NCI-H2227 treated with DMSO at 0.1 percent for 48 hours (cell line): ENCODE data around the gene SPEM1.

ENCODE experiments used
- DNase-seq: peaks from one replicate; lab custom pipeline; 2025; lab: John Stamatoyannopoulos, UW

SPEM1 gene

DNA sequence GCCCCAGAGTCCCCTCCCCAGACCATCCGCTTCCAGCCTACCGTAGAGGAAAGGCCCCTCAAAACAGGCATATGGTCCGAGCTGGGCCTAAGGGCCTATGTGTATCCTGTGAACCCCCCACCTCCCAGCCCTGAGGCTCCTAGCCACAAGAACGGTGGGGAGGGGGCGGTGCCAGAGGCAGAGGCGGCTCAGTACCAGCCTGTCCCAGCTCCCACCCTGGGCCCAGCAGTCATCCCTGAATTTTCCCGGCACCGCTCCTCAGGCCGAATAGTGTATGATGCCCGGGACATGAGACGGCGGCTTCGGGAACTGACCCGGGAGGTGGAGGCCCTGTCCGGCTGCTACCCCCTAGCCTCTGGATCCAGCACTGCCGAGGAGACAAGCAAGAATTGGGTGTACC is 1.1 kb downstream of the SPEM1 start:
- DNase-seq = no peak

DNA sequence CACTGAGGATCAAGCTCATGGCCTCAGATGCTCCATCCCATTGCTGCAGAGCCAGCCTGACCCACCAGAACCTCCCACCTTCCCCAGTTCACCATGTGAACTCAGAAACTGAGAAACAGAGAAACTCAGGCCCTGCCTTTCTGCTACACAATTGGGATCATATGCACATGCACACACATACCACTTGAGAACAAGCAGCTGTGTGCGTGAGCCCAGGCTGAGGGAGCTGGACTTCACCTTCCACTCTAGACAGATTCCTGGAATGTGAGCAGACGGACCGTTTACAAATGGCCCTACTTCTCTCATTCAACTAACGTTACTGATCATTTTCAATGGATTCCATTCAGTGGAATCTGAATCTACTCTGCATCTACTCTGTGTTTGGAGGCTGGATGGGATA is 3.6 kb downstream of the SPEM1 start:
- no peak for DNase-seq

DNA sequence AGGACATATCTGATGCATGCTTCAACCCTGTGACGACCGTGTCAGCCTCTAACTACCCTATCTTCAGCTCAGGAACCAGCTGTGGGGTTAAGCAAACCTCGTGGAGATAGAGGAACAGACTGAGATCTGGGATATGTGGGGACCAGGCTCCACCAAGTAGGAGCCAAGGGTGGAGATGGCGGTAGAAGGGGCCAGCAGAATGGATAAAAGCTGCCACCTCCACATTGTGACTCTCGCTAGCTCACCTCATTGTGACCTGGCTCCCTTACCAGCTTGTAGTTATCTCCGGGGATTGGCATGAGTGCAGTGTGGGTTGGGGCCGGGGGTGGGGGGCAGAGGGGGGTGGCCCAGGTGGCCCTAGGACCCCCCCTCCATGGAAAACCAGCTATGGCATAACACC is 5.2 kb downstream of the SPEM1 start, which contains the start of gene SPEM2:
SPEM2 (plus strand) TSS at position 301 of the 400 bp plus-strand sequence; CDS start at position 374, 73 bp downstream.
- no peak for DNase-seq

DNA sequence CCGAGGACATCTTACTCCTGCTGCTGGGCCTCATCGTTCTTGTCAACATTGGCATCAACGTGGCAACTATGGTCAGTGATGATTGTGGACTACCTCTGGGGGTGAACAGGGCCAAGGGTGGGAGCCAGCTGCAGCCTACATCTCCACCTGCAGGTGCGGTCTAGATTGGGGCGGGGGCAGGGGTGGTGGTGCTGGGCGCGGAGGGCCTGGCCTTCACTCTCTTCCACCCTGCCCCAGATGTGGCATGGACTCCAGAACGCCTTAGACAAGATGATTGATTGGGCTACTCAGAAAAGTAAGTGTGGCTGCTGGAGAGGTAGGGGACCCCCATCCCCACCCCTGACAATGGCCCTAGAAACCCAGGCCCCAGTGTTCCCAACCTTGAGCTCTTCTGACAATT is 5.6 kb downstream of the SPEM1 start:
- DNase-seq = no peak

DNA sequence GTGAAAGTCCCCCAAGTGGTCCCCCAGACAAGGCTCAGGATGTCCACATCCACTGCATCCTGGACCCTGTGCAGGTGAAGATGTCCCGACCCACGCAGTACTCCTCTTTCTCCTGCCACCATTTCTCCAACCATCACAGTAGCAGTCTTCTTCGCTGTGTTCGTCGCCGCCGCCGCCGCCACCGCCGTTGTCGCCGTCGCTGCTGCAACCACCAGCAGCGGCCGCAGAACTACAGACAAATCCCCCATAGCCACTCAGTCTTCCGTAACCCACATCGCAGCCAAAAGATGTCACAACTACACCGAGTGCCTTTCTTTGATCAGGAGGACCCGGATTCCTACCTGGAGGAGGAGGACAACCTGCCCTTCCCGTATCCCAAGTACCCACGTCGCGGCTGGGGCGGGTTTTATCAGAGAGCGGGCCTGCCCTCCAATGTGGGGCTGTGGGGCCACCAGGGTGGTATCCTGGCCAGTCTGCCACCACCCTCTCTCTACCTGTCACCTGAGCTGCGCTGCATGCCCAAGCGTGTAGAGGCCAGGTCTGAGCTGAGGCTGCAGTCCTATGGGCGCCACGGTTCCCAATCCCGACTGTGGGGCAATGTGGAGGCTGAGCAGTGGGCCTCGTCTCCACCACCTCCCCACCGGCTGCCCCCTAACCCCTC is 6.2 kb downstream of the SPEM1 start:
- DNase-seq = no peak

DNA sequence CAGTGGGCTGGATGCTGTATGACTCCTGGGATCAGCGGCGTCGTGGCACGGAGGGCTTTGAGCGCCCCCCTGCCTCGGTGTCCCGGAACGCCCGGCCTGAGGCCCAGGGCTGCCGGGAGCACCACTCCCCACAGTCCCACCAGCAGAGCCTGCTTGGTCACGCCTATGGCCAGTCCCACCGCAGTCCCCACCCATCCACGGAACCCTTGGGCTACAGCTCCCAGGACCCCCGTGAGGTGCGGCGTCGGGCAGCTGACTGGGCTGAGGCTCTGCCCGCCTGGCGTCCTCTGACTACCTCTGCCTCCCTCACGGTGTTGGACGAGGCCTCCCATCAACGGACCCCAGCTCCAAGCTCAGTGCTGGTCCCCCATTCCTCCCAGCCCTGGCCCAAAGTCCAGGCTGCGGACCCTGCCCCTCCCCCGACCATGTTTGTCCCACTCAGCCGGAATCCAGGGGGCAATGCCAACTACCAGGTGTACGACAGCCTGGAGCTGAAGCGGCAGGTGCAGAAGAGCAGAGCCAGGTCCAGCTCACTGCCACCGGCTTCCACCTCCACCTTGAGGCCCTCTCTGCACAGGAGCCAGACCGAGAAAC is 6.9 kb downstream of the SPEM1 start:
- no peak for DNase-seq

DNA sequence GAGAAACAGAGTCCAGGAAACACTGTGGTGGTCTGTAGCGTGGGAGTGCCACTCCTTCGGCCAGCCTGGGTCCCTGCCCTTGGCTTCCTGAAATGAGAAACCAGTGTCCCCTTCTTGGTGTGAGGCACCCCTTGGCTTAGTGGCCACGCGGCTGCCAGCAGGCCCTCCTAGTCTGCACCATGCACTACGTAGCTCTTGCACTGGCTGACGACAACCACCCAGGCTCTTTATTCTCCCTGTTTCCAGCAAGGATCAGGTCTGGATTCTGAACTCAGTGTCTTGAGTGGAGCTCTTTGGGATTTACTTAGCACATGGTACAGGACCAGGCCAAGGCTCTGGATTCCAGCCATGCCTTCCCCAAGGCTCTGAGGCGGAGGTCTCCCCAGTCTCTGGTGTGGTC is 7.4 kb downstream of the SPEM1 start:
- DNase-seq = no peak

DNA sequence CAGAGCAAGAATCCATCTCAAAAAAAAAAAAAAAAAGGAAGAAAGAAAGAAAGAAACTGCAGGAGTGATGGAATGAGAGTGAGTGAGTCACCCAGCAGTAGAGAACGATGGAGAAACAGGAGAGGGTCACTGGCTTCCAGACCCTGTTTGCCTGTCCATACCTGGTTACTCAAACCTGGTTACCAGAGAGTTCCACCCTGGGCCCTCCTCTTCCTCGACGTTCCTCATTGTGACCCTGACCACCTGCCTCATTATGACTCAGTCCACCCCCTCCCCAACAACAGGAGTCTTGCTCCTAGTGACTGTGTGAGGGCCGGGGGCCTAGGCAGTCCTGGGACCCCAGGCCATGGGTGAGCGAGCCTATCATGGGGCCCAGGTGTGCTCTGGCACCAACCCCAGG is 8.4 kb downstream of the SPEM1 start, which contains the start of gene SPEM3:
SPEM3 (plus strand) TSS at position 301 of the 400 bp plus-strand sequence; CDS start at position 347, 46 bp downstream.
- no peak for DNase-seq

DNA sequence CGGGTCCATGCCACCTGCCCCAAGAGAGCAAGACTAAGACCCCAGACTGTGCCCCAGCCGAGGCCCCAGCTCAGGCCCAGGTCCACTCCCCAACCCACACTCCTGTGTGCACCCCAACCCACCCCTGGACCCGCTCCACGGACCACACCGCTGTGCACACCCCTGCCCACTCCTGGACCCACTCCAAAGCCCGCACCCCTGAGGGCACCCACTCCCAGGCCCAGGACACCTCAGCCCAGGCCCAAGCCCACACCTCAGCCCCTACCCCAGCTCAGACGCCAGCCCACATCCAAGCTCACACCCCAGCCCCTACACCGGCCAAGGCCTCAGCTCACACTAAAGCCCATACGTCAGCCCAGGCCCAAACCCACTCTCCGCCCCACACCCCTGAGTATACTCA is 9.6 kb downstream of the SPEM1 start:
- DNase-seq = no peak

DNA sequence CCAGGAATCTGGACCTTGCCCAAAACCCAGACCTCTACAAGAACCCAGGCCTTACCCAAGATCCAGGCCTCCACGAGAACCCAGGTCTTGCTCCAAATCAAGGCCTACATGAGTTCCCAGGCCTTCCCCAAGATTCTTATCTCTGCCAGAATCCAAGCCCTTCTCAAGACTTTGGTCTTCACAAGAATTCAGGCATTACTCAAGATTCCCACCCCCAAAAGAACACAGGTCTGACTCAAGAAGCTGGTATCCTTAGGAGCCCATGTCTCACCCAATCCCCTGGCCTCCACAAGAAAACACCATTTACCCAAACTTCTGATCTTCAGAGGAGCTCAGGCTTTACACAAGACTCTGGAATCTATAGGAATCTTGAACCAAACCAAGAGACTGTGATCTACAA is 11.1 kb downstream of the SPEM1 start:
- no peak for DNase-seq

DNA sequence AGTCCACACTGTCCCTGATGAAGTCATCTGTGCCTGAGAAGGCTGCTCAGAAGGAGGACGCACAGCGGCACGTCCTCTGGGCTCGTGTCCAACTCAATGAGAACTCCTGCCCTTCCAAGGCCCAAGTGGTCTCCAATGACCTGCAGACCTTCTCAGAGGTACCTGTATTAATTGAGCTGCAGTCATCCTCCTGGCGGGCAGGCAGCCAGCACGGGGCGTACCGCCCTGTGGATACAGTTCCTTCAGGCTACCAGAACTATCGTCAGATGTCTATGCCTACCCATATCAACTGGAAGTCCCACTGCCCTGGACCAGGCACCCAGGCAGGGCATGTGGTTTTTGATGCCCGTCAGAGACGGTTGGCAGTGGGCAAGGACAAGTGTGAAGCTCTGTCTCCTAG is 12.2 kb downstream of the SPEM1 start:
- no peak for DNase-seq

DNA sequence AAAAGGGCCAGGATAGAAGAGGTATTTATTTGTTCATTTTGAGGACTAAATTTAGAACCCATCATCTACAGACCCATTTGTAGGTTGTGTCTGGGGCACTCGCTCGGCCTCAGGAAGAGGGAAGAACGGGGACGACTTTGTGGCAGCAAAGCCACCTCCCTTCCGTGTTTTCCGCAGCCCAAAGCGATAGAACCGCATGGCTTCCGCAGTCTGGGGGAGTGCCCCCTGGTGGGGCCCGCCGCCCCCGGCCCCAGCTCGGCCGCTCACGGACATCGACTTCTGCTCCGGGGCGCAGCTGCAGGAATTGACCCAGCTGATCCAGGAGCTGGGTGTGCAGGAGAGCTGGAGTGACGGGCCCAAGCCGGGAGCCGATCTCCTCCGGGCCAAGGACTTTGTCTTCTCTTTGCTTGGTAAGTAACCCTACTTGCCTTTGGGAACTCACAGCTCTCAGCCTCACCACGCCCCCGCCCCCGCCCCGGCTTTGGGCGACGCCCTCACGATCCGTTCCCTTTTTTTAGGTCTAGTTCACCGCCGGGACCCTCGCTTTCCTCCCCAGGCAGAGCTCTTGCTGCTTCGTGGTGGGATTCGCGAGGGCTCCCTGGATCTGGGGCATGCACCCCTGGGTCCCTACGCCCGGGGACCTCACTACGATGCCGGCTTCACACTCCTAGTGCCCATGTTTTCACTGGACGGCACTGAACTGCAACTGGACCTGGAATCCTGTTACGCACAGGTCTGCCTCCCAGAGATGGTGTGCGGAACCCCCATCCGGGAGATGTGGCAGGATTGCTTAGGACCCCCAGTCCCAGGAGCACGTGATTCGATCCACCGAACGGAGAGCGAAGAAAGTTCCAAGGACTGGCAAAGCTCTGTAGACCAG is 15.8 kb downstream of the SPEM1 start:
- no peak for DNase-seq

DNA sequence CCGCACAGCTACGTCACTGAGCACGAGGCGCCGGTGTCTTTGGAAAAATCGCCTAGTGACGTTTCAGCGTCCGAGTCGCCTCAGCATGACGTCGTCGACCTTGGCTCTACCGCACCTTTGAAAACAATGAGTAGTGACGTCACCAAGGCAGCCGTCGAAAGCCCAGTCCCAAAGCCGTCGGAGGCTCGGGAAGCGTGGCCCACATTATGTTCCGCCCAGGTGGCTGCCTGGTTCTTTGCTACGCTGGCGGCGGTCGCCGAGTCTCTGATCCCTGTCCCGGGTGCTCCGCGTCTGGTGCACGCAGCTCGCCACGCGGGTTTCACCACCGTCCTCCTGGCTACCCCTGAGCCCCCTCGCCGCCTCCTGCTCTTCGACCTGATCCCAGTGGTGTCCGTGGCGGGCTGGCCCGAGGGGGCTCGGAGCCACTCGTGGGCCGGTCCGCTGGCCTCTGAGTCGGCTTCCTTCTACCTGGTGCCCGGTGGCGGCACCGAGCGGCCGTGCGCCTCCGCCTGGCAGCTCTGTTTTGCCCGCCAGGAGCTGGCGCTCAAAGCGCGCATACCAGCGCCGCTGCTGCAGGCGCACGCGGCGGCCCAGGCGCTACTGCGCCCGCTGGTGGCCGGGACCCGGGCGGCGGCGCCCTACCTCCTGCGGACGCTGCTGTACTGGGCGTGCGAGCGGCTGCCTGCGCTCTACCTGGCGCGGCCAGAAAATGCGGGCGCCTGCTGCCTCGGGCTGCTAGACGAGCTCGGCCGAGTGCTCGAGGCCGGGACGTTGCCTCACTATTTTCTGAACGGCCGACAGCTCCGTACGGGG is 16.6 kb downstream of the SPEM1 start:
- peak; percentile 35 for DNase-seq

DNA sequence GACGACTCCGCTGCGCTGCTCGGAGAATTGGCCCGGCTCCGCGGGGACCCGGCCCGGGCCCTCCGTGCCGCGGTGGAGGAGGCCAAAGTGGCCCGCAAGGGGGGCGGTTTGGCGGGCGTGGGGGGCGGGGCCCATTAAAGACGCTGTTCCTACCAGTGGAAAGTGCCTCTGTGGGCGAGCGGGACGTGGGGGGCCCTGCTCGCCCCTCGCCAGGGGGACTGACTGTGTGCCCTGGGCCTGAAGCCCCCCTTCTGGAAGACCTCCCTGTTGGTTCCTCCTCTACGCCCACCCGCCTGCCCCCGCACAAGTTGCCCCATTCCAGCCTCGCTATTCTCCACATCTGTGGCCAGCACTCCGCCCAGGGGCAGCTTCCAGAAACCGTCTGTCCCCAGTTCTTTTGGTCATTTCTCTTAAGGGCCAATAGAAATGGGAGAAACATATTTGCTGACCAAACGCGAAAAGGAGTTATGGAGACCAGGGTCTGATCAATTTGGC is 17.3 kb downstream of the SPEM1 start:
- DNase-seq = no peak

DNA sequence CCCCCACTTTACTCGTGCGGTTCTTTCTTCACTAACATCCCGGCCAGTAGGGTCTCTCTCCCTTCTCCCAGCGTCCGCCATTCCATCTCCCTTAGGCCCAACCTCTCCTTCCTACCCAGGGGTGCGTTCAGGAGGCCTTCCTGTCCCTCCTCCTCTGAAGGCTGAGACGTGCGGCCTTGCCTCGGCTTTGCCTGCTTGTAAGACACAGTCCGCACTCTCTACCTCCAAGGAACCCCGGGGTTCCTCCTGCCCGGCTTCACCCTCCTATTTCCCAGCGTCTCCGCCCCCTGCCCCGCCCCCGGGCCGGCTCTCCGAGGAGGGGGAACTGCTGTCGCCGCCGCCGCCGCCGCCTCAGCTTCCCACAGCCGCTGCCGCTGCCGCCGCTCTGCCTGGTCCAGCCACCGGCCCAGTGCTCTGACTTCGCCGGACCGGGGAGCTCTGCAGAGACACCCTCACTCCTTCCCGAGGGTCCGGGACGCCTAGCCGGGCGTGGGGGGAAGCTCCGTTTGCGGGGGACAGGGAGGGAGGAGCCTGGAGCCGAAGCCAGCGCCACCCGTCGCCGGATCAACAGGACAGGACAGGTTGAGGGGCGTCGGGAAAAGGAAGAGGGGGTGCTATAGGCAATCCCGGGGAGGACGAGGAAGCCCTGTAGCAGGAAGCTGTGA is 18.0 kb downstream of the SPEM1 start:
- DNase-seq = peak; percentile 48

DNA sequence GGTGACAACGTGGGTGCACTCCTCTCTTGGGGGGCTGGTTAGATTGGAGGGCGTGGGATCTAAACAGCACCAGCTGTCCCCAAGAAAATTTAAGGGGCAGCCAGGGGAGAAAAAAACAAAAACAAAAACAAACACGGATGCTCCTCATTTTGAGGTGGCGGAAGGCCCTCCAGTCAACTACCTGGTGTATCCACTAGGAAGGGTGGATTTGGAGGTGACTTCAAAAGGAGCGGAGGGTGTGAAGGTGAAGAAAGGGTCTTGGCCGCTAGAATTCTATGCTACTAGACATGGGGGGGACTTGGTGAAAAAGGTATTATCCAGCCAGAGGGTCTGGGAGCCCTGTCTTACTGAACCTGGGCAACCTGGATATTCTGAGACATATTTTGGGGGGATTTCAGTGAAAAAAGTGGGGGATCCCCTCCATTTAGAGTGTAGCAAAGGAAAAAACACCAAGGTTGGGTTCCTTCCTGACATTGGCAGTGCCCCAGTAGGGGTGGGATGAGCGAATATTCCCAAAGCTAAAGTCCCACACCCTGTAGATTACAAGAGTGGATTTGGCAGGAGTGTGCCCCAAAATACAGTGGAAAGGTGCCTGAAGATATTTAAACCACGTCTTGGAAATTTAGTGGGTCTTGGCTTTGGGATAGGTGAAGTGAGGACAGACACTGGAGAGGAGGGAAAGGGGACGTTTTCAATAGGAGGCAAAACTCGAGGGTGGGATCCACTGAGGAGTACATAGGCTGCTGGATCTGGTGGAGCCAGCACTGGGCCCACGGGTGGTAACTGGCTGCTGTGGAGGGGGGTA is 18.7 kb downstream of the SPEM1 start:
- DNase-seq = no peak

DNA sequence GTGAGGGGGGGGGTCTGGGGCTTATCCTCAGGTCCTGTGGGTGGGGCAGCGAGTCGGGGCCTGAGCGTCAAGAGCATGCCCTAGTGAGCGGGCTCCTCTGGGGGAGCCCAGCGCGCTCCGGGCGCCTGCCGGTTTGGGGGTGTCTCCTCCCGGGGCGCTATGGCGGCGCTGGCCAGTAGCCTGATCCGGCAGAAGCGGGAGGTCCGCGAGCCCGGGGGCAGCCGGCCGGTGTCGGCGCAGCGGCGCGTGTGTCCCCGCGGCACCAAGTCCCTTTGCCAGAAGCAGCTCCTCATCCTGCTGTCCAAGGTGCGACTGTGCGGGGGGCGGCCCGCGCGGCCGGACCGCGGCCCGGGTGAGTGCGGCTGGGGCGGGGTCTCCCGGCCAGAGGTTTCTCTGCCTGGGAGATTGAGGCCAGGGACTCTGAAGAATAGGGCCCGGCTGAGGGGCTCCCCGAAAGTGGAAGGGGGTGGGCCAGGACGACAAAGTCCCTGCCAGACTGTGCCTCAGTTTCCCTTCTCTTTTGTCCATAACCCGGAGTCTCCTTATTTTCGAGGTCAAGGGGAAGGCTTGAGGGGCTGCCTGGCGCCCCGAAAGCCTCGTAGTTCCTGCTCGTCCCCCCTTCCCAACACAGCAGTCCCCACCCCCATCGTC is 19.5 kb downstream of the SPEM1 start, which contains the start of gene FGF11:
FGF11 (plus strand) TSS at position 51 of the 651 bp plus-strand sequence; CDS start at position 160, 109 bp downstream.
- DNase-seq = no peak

DNA sequence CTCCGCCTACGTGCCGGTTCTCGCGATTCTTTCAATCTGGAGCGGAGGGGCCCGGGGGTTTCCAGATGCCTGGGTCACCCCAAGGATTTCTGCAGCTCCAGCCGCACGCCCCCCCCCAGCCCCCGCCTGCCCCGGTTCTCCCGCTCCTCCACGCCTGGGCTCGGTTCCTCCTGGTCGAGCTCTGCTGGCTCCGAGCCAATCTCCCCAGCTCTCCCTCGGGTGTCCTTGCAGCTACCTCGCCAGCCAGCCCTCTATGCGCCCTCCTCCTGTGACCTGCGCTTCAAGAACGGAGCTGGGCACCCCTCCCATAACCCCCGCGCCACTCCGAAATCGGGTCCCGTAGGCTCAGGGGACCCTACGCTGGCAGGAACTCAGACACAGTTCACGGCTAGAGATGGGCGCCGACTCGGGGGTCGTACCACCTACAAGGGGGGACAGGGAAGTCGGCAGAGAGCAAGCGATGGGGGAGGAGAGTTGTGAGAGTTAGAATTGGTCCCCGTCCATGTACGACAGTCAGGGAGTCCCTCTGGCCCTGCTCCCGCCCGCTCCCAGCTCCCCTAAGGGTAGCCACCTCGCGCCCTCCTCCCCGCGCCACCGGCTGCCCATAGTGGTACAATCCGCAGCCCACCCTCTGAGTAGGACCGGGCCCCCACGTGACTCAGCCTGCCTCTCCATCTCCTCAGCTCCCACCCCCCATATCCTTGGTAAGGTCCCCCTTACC is 20.1 kb downstream of the SPEM1 start:
- DNase-seq = peak; percentile 80

DNA sequence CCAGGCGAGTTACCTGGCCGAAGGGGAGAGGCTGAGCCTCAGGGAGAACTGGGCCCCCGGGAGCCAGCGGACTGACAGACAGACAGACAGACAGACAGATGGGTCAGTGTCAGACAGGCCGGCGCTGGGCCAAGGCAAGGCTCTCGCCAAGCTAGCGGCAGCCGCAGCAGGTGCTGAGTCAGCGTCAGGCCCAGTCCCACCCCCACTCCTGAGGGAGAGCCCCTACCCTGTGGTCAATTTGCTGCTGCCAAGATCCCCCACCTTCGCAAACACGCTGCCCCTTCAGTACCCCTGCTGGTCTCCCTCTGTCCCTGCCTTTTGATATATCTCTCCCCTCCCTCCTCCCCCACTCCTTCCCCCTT is 20.7 kb downstream of the SPEM1 start:
- peak; percentile 80 for DNase-seq
